HUES64 (cell line): ENCODE data around the gene EFNB2.

Experiments
- H3K27ac ChIP-seq: 2 replicates; pipeline ENCODE4 v1.7.0; 2013; ENCODE audit warnings: low read depth, low read length, inconsistent platforms
- H3K27me3 ChIP-seq: 2 replicates; pipeline ENCODE4 v1.6.1; 2013; ENCODE audit warnings: mild to moderate bottlenecking, low read length; ENCODE audit not compliant: insufficient read depth
- H3K36me3 ChIP-seq: 2 replicates; pipeline ENCODE4 v1.6.1; 2013; ENCODE audit warnings: mild to moderate bottlenecking, low read length; ENCODE audit not compliant: insufficient read depth
- H3K4me1 ChIP-seq: 2 replicates; pipeline ENCODE4 v1.6.1; 2013; ENCODE audit warnings: mild to moderate bottlenecking, low read length, moderate library complexity; ENCODE audit not compliant: insufficient read depth
- H3K4me3 ChIP-seq: 2 replicates; pipeline ENCODE4 v1.5.1; 2013; ENCODE audit warnings: mild to moderate bottlenecking, low read length, moderate library complexity
- H3K9ac ChIP-seq: 2 replicates; pipeline ENCODE4 v1.6.1; 2013; ENCODE audit warnings: mild to moderate bottlenecking, low read depth, low read length
- H3K9me3 ChIP-seq: 2 replicates; pipeline ENCODE4 v1.6.1; 2013; ENCODE audit warnings: low read depth, low read length; ENCODE audit not compliant: insufficient read depth
- WGBS: fragments of 150-250, 120-280 bp; methylation state at CpG from one replicate; pipeline ENCODE4 v1.1.7; 2013; ENCODE audit warnings: missing lambda C conversion rate; 5-methylcytosine and 5-hydroxymethylcytosine counted together

Gene EFNB2

GRCh38 chr13:106566641-106567473 lies 31.4 kb upstream of the EFNB2 start:
- Histone ChIP-seq H3K27me3 (no peaks in the 10 kb centered on the region), H3K27ac (peak overlapping the region; percentile 95), H3K4me1 (peaks cover 55% of the 10 kb centered on the region), H3K36me3 (no peaks in the 10 kb centered on the region), H3K9ac (peak overlapping the region; percentile 95), H3K4me3 (peak overlapping the region; percentile 96), H3K9me3 (no peaks in the 10 kb centered on the region)
- under 1% methylated on average over 34 of the region's 34 CpGs for WGBS

- no peaks in the 10 kb centered on the region for H3K9me3 ChIP-seq
- H3K36me3 ChIP-seq: no peaks in the 10 kb centered on the region; the same call in 1 of the 2 replicates
- WGBS: 56% methylated on average over 4 of the region's 4 CpGs
- H3K4me3 ChIP-seq: peak overlapping the region; percentile 96
- no peak overlapping the region for H3K27ac ChIP-seq
- peaks cover 61% of the 10 kb centered on the region for H3K4me1 ChIP-seq
- no peaks in the 10 kb centered on the region for H3K27me3 ChIP-seq
- H3K9ac ChIP-seq: 0 out of 2 replicates have a peak overlapping the region, but pooled peaks have one; percentile 11
Observed at GRCh38 chr13:106565127-106565775, 29.8 kb upstream of the EFNB2 start.

- peaks cover 49% of the 10 kb centered on the region for H3K4me1 ChIP-seq
- no peak overlapping the region for H3K27ac ChIP-seq
Observed at GRCh38 chr13:106562301-106562700, 26.8 kb upstream of the EFNB2 start.

GRCh38 chr13:106561551-106562170 lies 26.2 kb upstream of the EFNB2 start:
- Histone ChIP-seq H3K9ac (no peak overlapping the region), H3K4me1 (peaks cover 49% of the 10 kb centered on the region), H3K27ac (no peak overlapping the region), H3K27me3 (no peaks in the 10 kb centered on the region), H3K4me3 (no peak overlapping the region), H3K9me3 (no peaks in the 10 kb centered on the region), H3K36me3 (peaks cover 34% of the 10 kb centered on the region)
- 48% methylated on average over 5 of the region's 6 CpGs for WGBS

More at GRCh38 chr13:106562301-106562700, 26.8 kb upstream of the EFNB2 start:
- Histone ChIP-seq H3K36me3 (peaks cover 28% of the 10 kb centered on the region), H3K27me3 (no peaks in the 10 kb centered on the region), H3K9ac (no peak overlapping the region), H3K4me3 (no peak overlapping the region), H3K9me3 (no peaks in the 10 kb centered on the region)
- WGBS: 100% methylated on average over 1 of the region's 1 CpG

DNA sequence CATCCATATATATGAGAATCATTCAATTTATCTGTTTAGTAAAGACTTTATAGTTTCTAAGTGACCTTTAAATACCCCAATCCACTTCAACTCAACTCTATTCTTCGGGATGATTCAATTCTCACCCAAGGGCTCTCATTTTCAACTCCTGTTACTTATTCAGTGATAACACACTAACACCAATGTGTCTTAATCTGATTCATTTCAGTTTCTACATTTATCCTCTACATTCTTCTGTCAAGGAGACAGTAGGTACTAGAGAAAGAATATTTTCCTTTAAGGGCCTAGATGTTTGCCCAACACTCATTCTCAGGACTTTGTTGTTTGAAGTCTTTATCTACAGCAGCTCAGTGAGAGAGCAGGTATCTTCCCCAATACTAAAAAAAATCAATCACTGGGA lies 25.4 kb upstream of the EFNB2 start:
- Histone ChIP-seq H3K36me3 (peaks cover 43% of the 10 kb centered on the region), H3K9me3 (no peaks in the 10 kb centered on the region), H3K27me3 (no peaks in the 10 kb centered on the region), H3K4me3 (no peak overlapping the region), H3K27ac (no peak overlapping the region), H3K9ac (no peak overlapping the region), H3K4me1 (peaks cover 45% of the 10 kb centered on the region)
- 86% methylated on average over 1 of the region's 1 CpG for WGBS

GRCh38 chr13:106558527-106558926 lies 23.1 kb upstream of the EFNB2 start:
- no peak overlapping the region for H3K4me3 ChIP-seq
- H3K27ac ChIP-seq: no peak overlapping the region
- peaks cover 66% of the 10 kb centered on the region for H3K36me3 ChIP-seq
- no peaks in the 10 kb centered on the region for H3K27me3 ChIP-seq
- H3K9me3 ChIP-seq: no peaks in the 10 kb centered on the region
- H3K9ac ChIP-seq: no peak overlapping the region
- peaks cover 23% of the 10 kb centered on the region for H3K4me1 ChIP-seq

- Histone ChIP-seq H3K9ac (no peak overlapping the region), H3K4me1 (peaks cover 6% of the 10 kb centered on the region), H3K27me3 (no peaks in the 10 kb centered on the region), H3K27ac (no peak overlapping the region), H3K4me3 (no peak overlapping the region), H3K9me3 (no peaks in the 10 kb centered on the region), H3K36me3 (peaks cover 93% of the 10 kb centered on the region)
- over 99% methylated on average over 4 of the region's 4 CpGs for WGBS
Observed at GRCh38 chr13:106555631-106556328, 20.3 kb upstream of the EFNB2 start.

- Histone ChIP-seq H3K9ac (no peak overlapping the region), H3K4me3 (no peak overlapping the region), H3K9me3 (no peaks in the 10 kb centered on the region), H3K27me3 (no peaks in the 10 kb centered on the region), H3K4me1 (peaks cover 6% of the 10 kb centered on the region; the same call in 1 of the 2 replicates), H3K36me3 (peaks cover 99% of the 10 kb centered on the region), H3K27ac (no peak overlapping the region)
- WGBS: 98% methylated on average over 2 of the region's 3 CpGs
Observed at GRCh38 chr13:106551751-106552150, 16.3 kb upstream of the EFNB2 start.

DNA sequence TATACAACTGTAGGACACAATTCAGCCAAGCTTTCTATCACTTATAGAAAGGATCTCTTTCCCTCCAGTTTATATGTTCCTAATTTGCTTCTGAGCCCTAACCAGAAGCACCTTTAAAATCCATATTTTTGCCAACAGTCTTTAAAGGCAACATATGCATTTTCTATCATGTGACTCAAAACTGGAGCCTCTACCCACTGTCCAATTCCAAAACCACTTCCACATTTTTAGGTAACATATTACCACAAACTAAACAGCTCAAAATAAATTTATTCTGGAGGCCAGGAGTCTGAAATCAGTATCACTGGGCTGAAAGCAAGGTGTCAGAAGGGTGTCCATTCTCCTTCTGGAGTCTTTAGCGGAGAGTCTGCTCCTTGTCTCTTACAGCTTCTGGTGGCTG lies 15.9 kb upstream of the EFNB2 start:
- Histone ChIP-seq H3K9ac (no peak overlapping the region), H3K4me3 (no peak overlapping the region), H3K4me1 (peaks cover 6% of the 10 kb centered on the region; the same call in 1 of the 2 replicates), H3K9me3 (no peaks in the 10 kb centered on the region), H3K27me3 (no peaks in the 10 kb centered on the region), H3K36me3 (peaks cover 99% of the 10 kb centered on the region), H3K27ac (no peak overlapping the region)
- 96% methylated on average over 1 of the region's 1 CpG for WGBS

GRCh38 chr13:106550570-106551135 lies 15.2 kb upstream of the EFNB2 start:
- Histone ChIP-seq H3K27me3 (no peaks in the 10 kb centered on the region), H3K36me3 (peaks cover 99% of the 10 kb centered on the region), H3K9ac (no peak overlapping the region), H3K4me1 (peaks cover 6% of the 10 kb centered on the region; the same call in 1 of the 2 replicates), H3K27ac (no peak overlapping the region), H3K4me3 (no peak overlapping the region), H3K9me3 (no peaks in the 10 kb centered on the region)
- WGBS: 98% methylated on average over 4 of the region's 4 CpGs
